Tongue (tissue), 3 donors: ENCODE measurements around the gene SIRPB1. TPM values are rescaled to one million over a fixed set of nuclear protein-coding genes. Genes with fewer than 3 reads are reported as not detected.
"Not testable (repeated sequence)": the region's sequence is repeated elsewhere in the genome, so short reads cannot be mapped to it uniquely, and the experiment has no call there.

ENCODE experiments used
- DNase-seq: peaks from one replicate; pipeline ENCODE4 v3.0.0-alpha.2; 2015
- small RNA-seq: library from RNA; depleted of rRNA; stranded (forward); fragments of <200 nt; gene quantifications from one replicate; pipeline ENCODE3, GENCODE V24; 2014; ENCODE audit warnings: low replicate concordance
- total RNA-seq: library from RNA; depleted of rRNA; stranded (reverse); fragments of >200 nt; gene quantifications from one replicate; pipeline ENCODE4 v1.2.3, GENCODE V29; 2014

SIRPB1 gene
- total RNA-seq, 1 donor from 2014 or later = 0.82 TPM

DNA sequence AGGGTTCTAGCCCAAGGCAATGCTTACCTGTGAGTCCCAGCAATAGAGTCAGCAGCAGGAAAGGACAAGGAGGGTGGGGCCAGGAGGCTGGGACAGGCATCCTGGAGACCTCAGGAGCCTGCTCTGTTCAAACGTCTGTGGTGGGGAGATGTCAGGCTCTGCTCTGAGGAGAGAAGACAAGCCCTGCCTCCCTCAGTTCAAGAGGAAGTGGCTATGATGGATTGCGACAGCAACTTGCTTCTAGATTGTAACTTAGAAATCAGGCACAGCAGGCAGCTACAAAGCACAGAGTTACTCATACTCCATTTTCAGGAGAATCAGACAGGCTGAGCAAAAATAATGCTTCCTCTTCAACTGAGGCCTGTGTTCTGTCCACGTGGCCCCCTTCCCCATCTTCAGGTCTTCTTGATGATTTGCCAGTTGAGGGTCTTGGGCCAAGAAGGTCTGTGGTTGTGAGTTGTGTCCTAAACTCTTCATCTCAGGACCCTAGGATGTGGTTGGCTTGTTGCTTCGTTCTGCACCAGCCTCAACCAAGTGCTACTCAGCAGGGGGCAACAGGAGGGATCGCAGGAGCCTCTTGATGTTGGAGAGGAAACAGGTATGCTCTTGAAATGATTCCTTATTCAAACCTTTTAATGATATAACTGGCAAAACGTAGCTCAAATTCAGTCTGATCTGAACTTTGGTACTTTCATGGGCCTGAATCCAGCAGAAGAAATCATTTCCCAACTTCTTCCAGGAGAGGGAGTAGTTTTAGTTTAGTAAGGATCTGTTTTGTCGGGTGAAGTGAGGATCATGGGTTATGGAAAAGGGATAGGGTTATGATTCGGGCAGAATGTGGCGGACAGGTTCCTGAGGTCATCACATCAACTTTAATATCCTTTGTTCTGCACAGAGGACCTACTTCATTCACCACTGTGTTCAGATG, 31.0 kb downstream of the SIRPB1 start:
- no peak for DNase-seq

DNA sequence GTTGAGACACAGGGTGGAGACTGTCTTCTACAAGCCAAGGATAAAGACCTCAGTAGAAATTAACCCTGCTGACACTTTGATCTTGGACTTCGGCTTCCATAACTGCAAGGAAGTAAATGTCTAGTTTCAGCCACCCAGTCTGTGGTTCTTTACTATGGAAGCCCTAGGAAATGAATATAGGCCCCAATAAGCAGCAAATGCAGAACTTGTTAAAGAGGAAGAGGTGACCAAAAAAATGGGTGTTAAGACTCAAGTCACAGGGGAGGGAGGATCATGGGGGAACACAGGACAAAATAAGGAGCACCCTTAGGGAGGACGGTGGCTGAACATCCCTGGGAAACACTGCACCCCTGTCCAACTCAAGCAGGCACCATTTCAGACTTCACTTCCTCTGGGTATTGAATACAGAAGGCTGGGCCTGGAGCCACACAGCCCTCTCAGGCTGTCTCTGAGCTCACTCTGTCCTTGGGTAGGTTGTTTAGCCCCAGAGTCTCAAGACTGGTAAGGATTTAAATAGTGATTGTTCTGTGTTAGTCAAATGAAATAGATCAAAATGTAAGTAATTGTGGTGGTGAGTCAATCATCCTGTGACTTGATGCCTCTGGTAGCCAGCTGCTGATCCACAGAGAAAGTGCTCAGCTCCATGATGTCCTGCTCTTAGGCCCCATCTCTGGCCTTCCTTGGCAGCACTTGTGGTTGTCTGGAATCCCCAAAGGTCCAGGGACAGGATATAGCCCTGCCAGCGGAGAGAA, 31.9 kb downstream of the SIRPB1 start:
- no peak for DNase-seq

DNA sequence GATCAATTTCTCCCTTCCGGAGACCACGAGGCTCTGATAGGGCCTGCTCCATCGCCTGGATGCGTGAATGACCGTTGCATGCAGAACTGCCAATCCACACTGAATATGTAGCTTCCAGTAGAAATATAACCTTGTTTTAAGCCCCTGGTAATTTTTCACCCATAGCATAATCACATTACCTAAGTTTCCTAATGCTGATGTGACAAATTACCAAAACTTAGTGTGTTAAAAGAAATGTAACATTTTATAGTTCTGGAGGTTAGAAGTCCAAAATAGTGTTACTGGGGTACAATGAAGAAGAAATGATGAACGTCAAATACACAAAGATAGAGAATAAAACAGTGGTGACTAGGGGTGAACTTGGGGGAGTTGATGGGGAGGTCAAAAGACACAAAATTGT, 40.3 kb downstream of the SIRPB1 start:
- no peak for DNase-seq

DNA sequence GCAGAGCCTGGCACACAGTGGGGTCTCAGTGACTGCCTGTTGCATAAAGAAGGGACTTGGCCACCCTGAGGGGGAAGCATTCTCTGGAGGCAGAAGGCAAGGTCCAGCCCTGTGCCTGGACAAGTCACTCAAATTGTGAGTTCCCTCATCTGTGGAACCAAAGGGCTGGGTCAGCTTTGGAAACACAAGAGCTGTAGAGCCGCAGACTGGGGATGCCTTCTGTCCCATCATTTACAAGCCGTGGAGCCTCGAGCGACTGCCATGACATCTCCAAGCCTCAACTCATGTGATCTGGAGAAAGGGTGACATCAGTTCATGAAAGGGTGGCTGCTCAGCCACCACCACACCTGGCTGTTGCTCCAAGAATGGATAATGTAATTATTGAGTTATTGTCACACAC, 41.9 kb downstream of the SIRPB1 start:
- no peak for DNase-seq

DNA sequence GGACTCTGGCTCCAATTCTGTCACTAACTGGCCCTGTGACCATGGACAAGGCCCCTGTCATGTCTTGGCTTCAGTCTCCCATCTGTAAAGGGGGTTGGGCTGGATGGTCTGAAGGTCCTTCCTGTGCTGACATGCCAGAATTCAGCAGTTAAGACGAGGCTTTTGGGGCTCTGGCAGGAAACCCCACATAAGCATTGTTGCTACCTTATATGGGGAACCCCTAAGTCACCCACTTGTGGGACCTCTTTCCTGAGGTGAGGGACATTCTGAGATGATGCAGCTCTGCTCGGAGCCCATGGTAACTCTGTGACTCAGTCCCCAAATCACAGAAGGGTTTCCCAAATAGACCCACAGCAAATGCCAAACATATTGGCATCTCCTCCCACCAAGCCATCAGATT, 42.5 kb downstream of the SIRPB1 start:
- not testable (repeated sequence) for DNase-seq

DNA sequence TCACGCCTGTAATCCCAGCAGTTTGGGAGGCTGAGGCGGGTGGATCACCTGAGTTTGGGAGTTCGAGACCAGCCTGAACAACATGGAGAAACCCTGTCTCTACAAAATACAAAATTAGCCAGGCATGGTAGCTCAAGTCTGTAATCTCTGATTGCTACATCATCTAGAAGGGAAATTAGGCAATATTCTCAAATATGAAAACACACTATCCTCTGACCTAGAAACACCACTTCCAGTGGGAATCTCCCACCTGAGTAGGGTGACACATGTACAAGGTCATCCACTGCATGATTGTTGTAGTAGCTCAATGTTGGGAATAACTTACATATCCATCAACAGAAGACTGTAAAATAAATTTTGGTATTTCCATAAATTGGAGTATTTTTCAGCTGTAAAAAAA, 43.2 kb downstream of the SIRPB1 start:
- no peak for DNase-seq

DNA sequence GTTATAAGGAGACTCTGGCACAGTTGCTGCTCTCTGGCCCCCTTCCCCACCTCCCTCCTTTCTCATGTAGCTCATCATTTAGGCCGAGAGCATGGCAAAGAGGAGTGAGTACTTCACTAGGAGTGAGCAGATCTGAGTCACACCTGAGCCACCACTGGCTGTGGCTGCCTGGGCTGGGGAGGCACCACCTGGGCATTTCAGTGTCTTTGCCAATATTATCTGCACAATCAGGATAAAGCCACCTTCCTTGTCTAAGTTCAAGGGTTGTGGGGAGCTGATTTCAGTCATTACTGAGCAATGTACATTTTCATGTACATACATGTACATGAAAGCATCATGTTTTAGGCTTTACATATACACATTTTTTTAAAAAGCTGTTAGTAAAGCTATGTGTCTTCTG, 43.8 kb downstream of the SIRPB1 start:
- not testable (repeated sequence) for DNase-seq

DNA sequence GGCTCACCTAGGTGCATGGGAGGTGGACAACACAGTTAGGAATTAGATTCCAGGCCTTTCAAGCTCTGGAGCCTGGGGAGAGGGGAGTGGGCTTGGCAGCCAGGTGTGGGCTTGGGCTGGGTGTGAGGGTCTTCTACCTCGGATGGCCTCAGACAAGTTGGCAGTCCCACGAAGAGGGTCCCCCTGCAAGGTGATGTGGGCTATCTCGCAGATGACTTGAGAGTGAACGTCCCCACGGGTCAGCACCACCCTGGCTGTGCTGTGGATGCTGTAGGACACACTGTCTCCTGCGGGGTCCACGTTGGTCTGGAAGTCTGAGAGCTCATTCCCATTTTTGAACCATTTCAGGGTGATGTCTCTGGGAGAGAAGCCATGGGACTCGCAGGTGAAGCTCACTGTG, 48.2 kb downstream of the SIRPB1 start:
- not testable (repeated sequence) for DNase-seq

Small RNA genes lying within 50 kb of the gene (small RNA-seq; reads per million reads assigned to genes)
- gene RN7SL561P = not detected

Other genes with a start within 250 kb of the SIRPB1 start
- gene FKBP1A, start 227.0 kb downstream of the SIRPB1 start, total RNA-seq = 108 TPM
- gene NSFL1C, start 153.2 kb downstream of the SIRPB1 start, total RNA-seq = 28.5 TPM
- 0.51 TPM for gene SIRPB2, start 128.6 kb downstream of the SIRPB1 start, total RNA-seq
- not detected for gene SIRPD, start 62.3 kb downstream of the SIRPB1 start, total RNA-seq
- gene SIRPG, start 37.8 kb upstream of the SIRPB1 start, total RNA-seq = not detected